Fibroblast of lung (primary cell): Measurements from ENCODE around the gene IQGAP2. TPM values are rescaled to one million over a fixed set of nuclear protein-coding genes. Genes with fewer than 3 reads are reported as not detected.
A peak's percentile ranks its signal among the peaks of the same experiment; 100 is the strongest.

ENCODE experiments used
- DNase-seq, 2 donors: peaks; one replicate each; pipeline versions ENCODE4 v3.0.0 to v3.0.0-alpha.2; 2010; ENCODE audit warnings: low read depth in 2 of 2
- H2AFZ ChIP-seq: 2 replicates; pipeline ENCODE4 v1.5.1; 2012; ENCODE audit warnings: low read length, control low read depth, inconsistent platforms
- H3K27ac ChIP-seq: 2 replicates; pipeline ENCODE4 v1.5.1; 2011; ENCODE audit warnings: low read length, control low read depth; ENCODE audit not compliant: insufficient read depth
- H3K27me3 ChIP-seq: 2 replicates; pipeline ENCODE4 v1.5.1; 2011; ENCODE audit warnings: mild to moderate bottlenecking, low read length; ENCODE audit not compliant: control insufficient read depth, insufficient read depth
- H3K36me3 ChIP-seq: 2 replicates; pipeline ENCODE4 v1.5.1; 2011; ENCODE audit warnings: low read length; ENCODE audit not compliant: control insufficient read depth, insufficient read depth
- H3K4me1 ChIP-seq: 2 replicates; pipeline ENCODE4 v1.5.1; 2011; ENCODE audit warnings: low read length; ENCODE audit not compliant: control insufficient read depth, insufficient read depth; ENCODE audit errors: extremely low read depth
- H3K4me2 ChIP-seq: 2 replicates; pipeline ENCODE4 v1.5.1; 2011; ENCODE audit warnings: low read length, control low read depth; ENCODE audit not compliant: insufficient read depth; ENCODE audit errors: extremely low read depth
- H3K4me3 ChIP-seq, 4 experiments: fragments of 200-600 bp in 1 of 4; sonication (generic) in 1 of 4; replicated peaks in 1 of 4; 2 replicates each; pipeline ENCODE4 v1.5.1; 2011 to 2016; ENCODE audit warnings: low read length in 4 of 4, low read depth in 3 of 4, mild to moderate bottlenecking in 3 of 4, control low read depth in 2 of 4, inconsistent platforms in 1 of 4, mixed read lengths in 1 of 4; ENCODE audit not compliant: insufficient read depth in 1 of 4; ENCODE audit errors: control extremely low read depth in 1 of 4
- H3K79me2 ChIP-seq: 2 replicates; pipeline ENCODE4 v1.5.1; 2012; ENCODE audit warnings: mild to moderate bottlenecking, low read length, inconsistent platforms; ENCODE audit not compliant: control insufficient read depth, insufficient read depth
- H3K9ac ChIP-seq: 2 replicates; pipeline ENCODE4 v1.5.1; 2011; ENCODE audit warnings: mild to moderate bottlenecking, low read length, control low read depth; ENCODE audit not compliant: insufficient read depth
- H3K9me3 ChIP-seq: 2 replicates; pipeline ENCODE4 v1.5.1; 2012; ENCODE audit warnings: low read depth, low read length; ENCODE audit not compliant: control insufficient read depth, insufficient read depth
- H4K20me1 ChIP-seq: 2 replicates; pipeline ENCODE4 v1.5.1; 2011; ENCODE audit warnings: low read length; ENCODE audit not compliant: control insufficient read depth, insufficient read depth; ENCODE audit errors: extremely low read depth
- CTCF ChIP-seq, 2 donors: IDR thresholded peaks in 1 of 2; conservative IDR thresholded peaks in 1 of 2; 1 replicate in 1 of 2; 2 replicates in 1 of 2; pipeline ENCODE4 v1.5.1; 2011 to 2012; ENCODE audit warnings: low read length in 2 of 2, control low read depth in 1 of 2, inconsistent platforms in 1 of 2, low read depth in 1 of 2, mild to moderate bottlenecking in 1 of 2
- EZH2 ChIP-seq: IDR thresholded peaks from 2 replicates; pipeline ENCODE4 v1.5.1; 2012; ENCODE audit warnings: low read length, control low read depth, mild to moderate bottlenecking; ENCODE audit errors: missing control alignments
- polyA plus RNA-seq, 2 donors: library from polyadenylated mRNA; depleted of rRNA in 1 of 2; stranded (reverse) in 1 of 2; unstranded in 1 of 2; fragments of >200 nt; gene quantifications; 2 replicates each; pipeline ENCODE4 v1.2.1, GENCODE V29; 2011 to 2012; ENCODE audit warnings: missing spikeins in 1 of 2
- total RNA-seq: library from RNA; depleted of rRNA; stranded (reverse); fragments of >200 nt; gene quantifications from 2 replicates; pipeline ENCODE4 v1.2.1, GENCODE V29; 2014

IQGAP2 gene
- total and polyA plus RNA-seq, 2 donors (not counting 1 experiment from before 2014, with no cell fraction given) = 5.1 to 7.9 TPM

- H2AFZ ChIP-seq = no peak overlapping the region
- H3K27ac ChIP-seq = no peak overlapping the region
- no peak overlapping the region for H3K4me3 ChIP-seq
- H3K27me3 ChIP-seq = no peaks in the 10 kb centered on the region
- no peaks in the 10 kb centered on the region for H3K36me3 ChIP-seq
- no peak for TF ChIP-seq CTCF (conservative IDR thresholded peaks at IDR 0.05 in 1 of 2, IDR thresholded peaks at IDR 0.05 in 1 of 2; ENCODE audit: low read depth in 1 of 2, low read length in 2 of 2)
- TF ChIP-seq EZH2 = no peak
- H3K79me2 ChIP-seq = no peaks in the 10 kb centered on the region
- no peaks in the 10 kb centered on the region for H3K4me1 ChIP-seq
- H3K4me2 ChIP-seq = no peak overlapping the region
- H3K9me3 ChIP-seq = no peaks in the 10 kb centered on the region
- no peak overlapping the region for H3K9ac ChIP-seq
- DNase-seq = no peak
- no peaks in the 10 kb centered on the region for H4K20me1 ChIP-seq
Measured at GRCh38 chr5:76545184-76545583, 142.1 kb downstream of the IQGAP2 start.

DNA sequence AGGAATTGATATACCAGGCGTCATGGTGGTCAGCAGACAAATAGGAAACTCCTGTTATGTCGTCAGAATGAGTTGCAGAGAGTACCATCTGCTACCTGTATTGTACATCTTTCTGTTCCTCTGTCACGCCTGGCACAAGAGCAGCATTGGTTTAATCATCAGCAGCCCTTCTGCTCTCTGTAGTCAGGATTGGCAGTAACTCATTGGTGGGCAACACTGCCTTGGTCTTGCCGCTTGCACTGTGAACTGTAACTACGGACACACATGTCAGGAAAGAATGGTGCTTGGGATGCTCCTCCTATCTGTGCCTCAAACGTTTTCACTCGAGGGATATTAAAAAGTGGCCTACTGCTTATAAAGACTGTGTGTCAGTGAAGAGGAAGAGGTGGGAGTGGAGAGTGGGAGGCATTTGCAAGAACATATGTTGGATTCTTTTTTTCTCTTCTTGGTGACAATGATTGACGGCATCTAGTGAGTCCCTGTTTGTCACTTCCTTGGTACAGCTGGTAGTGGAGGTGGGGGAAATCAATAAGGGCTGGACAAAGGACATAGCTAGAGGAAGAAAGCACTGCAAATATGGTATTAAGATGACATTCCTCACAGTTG, 143.5 kb downstream of the IQGAP2 start:
- H3K9ac ChIP-seq = no peak overlapping the region
- no peak overlapping the region for H3K4me3 ChIP-seq
- no peaks in the 10 kb centered on the region for H3K36me3 ChIP-seq
- H2AFZ ChIP-seq = no peak overlapping the region
- no peaks in the 10 kb centered on the region for H4K20me1 ChIP-seq
- H3K4me2 ChIP-seq = no peak overlapping the region
- H3K27me3 ChIP-seq = no peaks in the 10 kb centered on the region
- H3K4me1 ChIP-seq = no peaks in the 10 kb centered on the region
- no peak for DNase-seq
- TF ChIP-seq EZH2 = no peak
- TF ChIP-seq CTCF (conservative IDR thresholded peaks at IDR 0.05 in 1 of 2, IDR thresholded peaks at IDR 0.05 in 1 of 2; ENCODE audit: low read depth in 1 of 2, low read length in 2 of 2) = no peak
- H3K27ac ChIP-seq = no peak overlapping the region
- H3K9me3 ChIP-seq = no peaks in the 10 kb centered on the region
- H3K79me2 ChIP-seq = no peaks in the 10 kb centered on the region

- no peak overlapping the region for H2AFZ ChIP-seq
- TF ChIP-seq CTCF (conservative IDR thresholded peaks at IDR 0.05 in 1 of 2, IDR thresholded peaks at IDR 0.05 in 1 of 2; ENCODE audit: low read depth in 1 of 2, low read length in 2 of 2) (no peak), EZH2 (no peak)
- peak in 1 of 2 donors; percentile 3 for DNase-seq
- H3K4me3 ChIP-seq = peak overlapping the region in 1 of 4 experiments; percentile 14
- no peak overlapping the region for H3K9ac ChIP-seq
- no peak overlapping the region for H3K4me2 ChIP-seq
- H3K79me2 ChIP-seq = no peaks in the 10 kb centered on the region
- no peaks in the 10 kb centered on the region for H4K20me1 ChIP-seq
- no peaks in the 10 kb centered on the region for H3K4me1 ChIP-seq
- no peak overlapping the region for H3K27ac ChIP-seq
- H3K27me3 ChIP-seq = no peaks in the 10 kb centered on the region
- H3K9me3 ChIP-seq = no peaks in the 10 kb centered on the region
- no peaks in the 10 kb centered on the region for H3K36me3 ChIP-seq
Measured at GRCh38 chr5:76547242-76547890, 144.3 kb downstream of the IQGAP2 start.
